K562 (cell line): ENCODE results near the gene NDUFS8. TPM values are rescaled to one million over a fixed set of nuclear protein-coding genes. Genes with fewer than 3 reads are reported as not detected.

Source experiments
- ATAC-seq: fragments of 200-7000 bp; cut with Tn5 transposase; 3 replicates; pipeline ENCODE4 v1.9.1; 2020; ENCODE audit warnings: moderate library complexity
- BruUV-seq: library from RNA; stranded (reverse); fragments of 400-500 nt; replicated peaks from 2 replicates; lab custom pipeline; 2021; lab: Mats Ljungman, UMichigan
- CTCF ChIA-PET: fragments of 300-600 bp; formaldehyde crosslinking; extraction: SDS; loops from one replicate; lab custom pipeline; 2021; ENCODE audit warnings: low intra/inter-chr PET ratio; lab: Yijun Ruan, JAX
- POLR2A ChIA-PET: fragments of 300-600, 350-650 bp; sonication (Branson Sonifier 250); formaldehyde crosslinking; extraction: SDS; loops from one replicate; lab custom pipeline; 2021; ENCODE audit warnings: antibody characterized with exemption, inconsistent platforms; lab: Yijun Ruan, JAX
- DNase-seq, 4 experiments: peaks; one replicate each; pipeline versions ENCODE4 v3.0.0 to v3.0.0-alpha.2; 2011 to 2018; ENCODE audit warnings: low spot score in 3 of 4, mixed read lengths in 3 of 4; ENCODE audit errors: extremely low read depth in 1 of 4
- FAIRE-seq: peaks from 2 replicates; lab custom pipeline; 2011; peaks lifted over from hg19 to GRCh38; lab: Jason Lieb, UNC
- H2AFZ ChIP-seq: 2 replicates; pipeline ENCODE4 v1.6.0; 2011; ENCODE audit warnings: low read depth, low read length, control low read depth, inconsistent platforms
- H3K27ac ChIP-seq: fragments of 200-600 bp; 3 replicates; pipeline ENCODE4 v1.8.0; 2011; ENCODE audit warnings: low read depth, mild to moderate bottlenecking, control low read depth, inconsistent platforms, low read length, moderate library complexity, mixed read lengths; ENCODE audit errors: extremely low read depth
- H3K27me3 ChIP-seq, 2 experiments: fragments of 300-600 bp in 1 of 2; 2 replicates in 1 of 2; 3 replicates in 1 of 2; pipeline versions ENCODE4 v1.6.0 to v1.8.0; 2011; ENCODE audit warnings: inconsistent platforms in 2 of 2, low read length in 2 of 2, mild to moderate bottlenecking in 1 of 2, mixed read lengths in 1 of 2, moderate library complexity in 1 of 2; ENCODE audit not compliant: control insufficient read depth in 2 of 2, insufficient read depth in 2 of 2
- H3K36me3 ChIP-seq: fragments of 300-600 bp; 3 replicates; pipeline ENCODE4 v1.8.0; 2011; ENCODE audit warnings: mild to moderate bottlenecking, low read length, inconsistent platforms; ENCODE audit not compliant: control insufficient read depth, insufficient read depth
- H3K4me1 ChIP-seq, 2 experiments: fragments of 200-600 bp in 1 of 2; replicated peaks in 1 of 2; 2 replicates in 1 of 2; 3 replicates in 1 of 2; pipeline versions ENCODE4 v1.5.1 to v1.8.0; 2011; ENCODE audit warnings: inconsistent platforms in 2 of 2, low read length in 2 of 2, mild to moderate bottlenecking in 1 of 2, mixed read lengths in 1 of 2, moderate library complexity in 1 of 2; ENCODE audit not compliant: control insufficient read depth in 2 of 2, insufficient read depth in 2 of 2
- H3K4me2 ChIP-seq: 2 replicates; pipeline ENCODE4 v1.6.1; 2011; ENCODE audit warnings: low read length, control low read depth, inconsistent platforms, mixed read lengths; ENCODE audit not compliant: insufficient read depth
- H3K4me3 ChIP-seq: fragments of 200-600 bp; sonication (generic), shearing (Covaris generic); 2 replicates; pipeline ENCODE4 v1.5.1; 2016; ENCODE audit warnings: control low read depth, inconsistent platforms
- H3K79me2 ChIP-seq: fragments of 200-600 bp; 3 replicates; pipeline ENCODE4 v1.8.0; 2011; ENCODE audit warnings: low read length, inconsistent platforms; ENCODE audit not compliant: control insufficient read depth, insufficient read depth
- H3K9ac ChIP-seq, 2 experiments: 2 replicates each; pipeline versions ENCODE4 v1.6.0 to v1.6.1; 2011; ENCODE audit warnings: low read depth in 2 of 2, low read length in 2 of 2, control low read depth in 1 of 2, inconsistent platforms in 1 of 2, mild to moderate bottlenecking in 1 of 2, mixed read lengths in 1 of 2; ENCODE audit not compliant: insufficient read depth in 1 of 2
- H3K9me1 ChIP-seq: one replicate; pipeline ENCODE4 v1.6.0; 2011; ENCODE audit warnings: inconsistent platforms, mild to moderate bottlenecking, low read length, moderate library complexity; ENCODE audit not compliant: control insufficient read depth, insufficient read depth
- H3K9me3 ChIP-seq: replicated peaks from 2 replicates; pipeline ENCODE4 v1.5.1; 2011; ENCODE audit warnings: low read depth, low read length, inconsistent platforms; ENCODE audit not compliant: control insufficient read depth, insufficient read depth
- H4K20me1 ChIP-seq: replicated peaks from 2 replicates; pipeline ENCODE4 v1.6.1; 2011; ENCODE audit warnings: low read length, inconsistent platforms, mixed read lengths; ENCODE audit not compliant: control insufficient read depth, insufficient read depth
- CCAR2 ChIP-seq: fragments of 200-400 bp; formaldehyde crosslinking; IDR thresholded peaks from 2 replicates; pipeline ENCODE4 v1.6.1; 2017; ENCODE audit warnings: mild to moderate bottlenecking, low read depth, low read length
- CHD4 ChIP-seq: fragments of 200-600 bp; sonication (generic); IDR thresholded peaks from 3 replicates; pipeline ENCODE4 v1.6.1; 2012; ENCODE audit warnings: low read depth, mild to moderate bottlenecking, mixed read lengths, low read length, inconsistent platforms; ENCODE audit not compliant: insufficient read depth, insufficient replicate concordance, poor library complexity, severe bottlenecking
- EGR1 ChIP-seq: fragments of 450-650 bp; conservative IDR thresholded peaks from 2 replicates; pipeline ENCODE4 v1.6.1; 2017; ENCODE audit warnings: mild to moderate bottlenecking
- KAT7 ChIP-seq: sonication (generic); formaldehyde crosslinking; IDR thresholded peaks from 2 replicates; pipeline ENCODE4 v1.8.0; 2022; ENCODE audit warnings: missing genetic modification reagents, mild to moderate bottlenecking, borderline replicate concordance
- ZNF77 ChIP-seq: fragments of 250-450 bp; sonication (Bioruptor Pico); IDR thresholded peaks from 2 replicates; pipeline ENCODE4 v1.5.0; 2020
- WGBS: fragments of 100-300 bp; shearing (Covaris generic); methylation state at CpG from one replicate; pipeline ENCODE4 v1.1.6; 2016; ENCODE audit warnings: low coverage, mixed read lengths; ENCODE audit not compliant: insufficient coverage; ENCODE audit errors: missing lambda C conversion rate; 5-methylcytosine and 5-hydroxymethylcytosine counted together
- in situ Hi-C: fragments of 300-500 bp; cut with MboI; formaldehyde crosslinking; loops from 4 replicates; pipeline ENCODE4 v1.15.0; 2018; ENCODE audit warnings: inconsistent platforms, mixed read lengths
- intact Hi-C: fragments of 100-400 bp; cut with micrococcal nuclease; formaldehyde crosslinking; loops from 2 replicates; pipeline ENCODE4 v1.14.2; 2022
- polyA plus RNA-seq, 8 experiments: library from polyadenylated mRNA; depleted of rRNA in 4 of 8; stranded (reverse) in 5 of 8; unstranded in 3 of 8; fragments of >200 nt; fragmentation: Nextera tagmentation in 2 of 8; fragmentation: Illumina TruSeq in 1 of 8; extraction: Ambion mirVana in 2 of 8; extraction: Trizol in 1 of 8; gene quantifications; 2 replicates each; pipeline versions ENCODE4 v1.2.1 to v1.2.3, GENCODE V29; 2011 to 2014; ENCODE audit warnings: inconsistent platforms in 1 of 8, missing spikeins in 1 of 8
- total RNA-seq, 7 experiments: library from RNA; depleted of rRNA in 6 of 7; stranded (reverse); fragments of >200 nt in 6 of 7; fragmentation: Illumina TruSeq in 2 of 7; extraction: Trizol in 2 of 7; gene quantifications; 2 replicates each; pipeline versions ENCODE4 v1.2.1 to v1.2.3, GENCODE V29; 2011 to 2021; ENCODE audit warnings: low replicate concordance in 1 of 7
- TF ChIP-seq, protein P1 (sequence below): fragments of 250-450 bp; sonication (Bioruptor Pico); IDR thresholded peaks from 2 replicates; pipeline ENCODE4 v1.4.0; 2020; ENCODE audit warnings: mild to moderate bottlenecking, moderate library complexity
- TF ChIP-seq, protein P2 (sequence below), 3 experiments: fragments of 200-800 bp in 1 of 3; sonication (Bioruptor generic) in 1 of 3; sonication (generic) in 1 of 3; formaldehyde crosslinking in 1 of 3; IDR thresholded peaks; 2 replicates each; pipeline versions ENCODE4 v1.6.1 to v1.8.0; 2016 to 2022; ENCODE audit warnings: mild to moderate bottlenecking in 2 of 3, missing compliant biosample characterization in 2 of 3, missing genetic modification characterization in 2 of 3, missing genetic modification reagents in 1 of 3
- TF ChIP-seq, protein P3 (sequence below): sonication (generic); IDR thresholded peaks from 2 replicates; pipeline ENCODE4 v1.6.1; 2016
- TF ChIP-seq, protein P4 (sequence below), 3 experiments: IDR thresholded peaks in 2 of 3; conservative IDR thresholded peaks in 1 of 3; 2 replicates each; pipeline ENCODE4 v1.5.1; 2011 to 2012; ENCODE audit warnings: low read length in 3 of 3, mild to moderate bottlenecking in 3 of 3, control low read depth in 2 of 3, improper control_type of control experiment in 1 of 3, inconsistent platforms in 1 of 3, low read depth in 1 of 3, mixed read lengths in 1 of 3, moderate library complexity in 1 of 3; ENCODE audit not compliant: insufficient read depth in 2 of 3

The NDUFS8 gene
- total and polyA plus RNA-seq, 9 of the 15 experiments (the other 6 are each of a cell fraction or from before 2014, with no cell fraction given), result 36.5 to 351 (median 101) TPM

DNA sequence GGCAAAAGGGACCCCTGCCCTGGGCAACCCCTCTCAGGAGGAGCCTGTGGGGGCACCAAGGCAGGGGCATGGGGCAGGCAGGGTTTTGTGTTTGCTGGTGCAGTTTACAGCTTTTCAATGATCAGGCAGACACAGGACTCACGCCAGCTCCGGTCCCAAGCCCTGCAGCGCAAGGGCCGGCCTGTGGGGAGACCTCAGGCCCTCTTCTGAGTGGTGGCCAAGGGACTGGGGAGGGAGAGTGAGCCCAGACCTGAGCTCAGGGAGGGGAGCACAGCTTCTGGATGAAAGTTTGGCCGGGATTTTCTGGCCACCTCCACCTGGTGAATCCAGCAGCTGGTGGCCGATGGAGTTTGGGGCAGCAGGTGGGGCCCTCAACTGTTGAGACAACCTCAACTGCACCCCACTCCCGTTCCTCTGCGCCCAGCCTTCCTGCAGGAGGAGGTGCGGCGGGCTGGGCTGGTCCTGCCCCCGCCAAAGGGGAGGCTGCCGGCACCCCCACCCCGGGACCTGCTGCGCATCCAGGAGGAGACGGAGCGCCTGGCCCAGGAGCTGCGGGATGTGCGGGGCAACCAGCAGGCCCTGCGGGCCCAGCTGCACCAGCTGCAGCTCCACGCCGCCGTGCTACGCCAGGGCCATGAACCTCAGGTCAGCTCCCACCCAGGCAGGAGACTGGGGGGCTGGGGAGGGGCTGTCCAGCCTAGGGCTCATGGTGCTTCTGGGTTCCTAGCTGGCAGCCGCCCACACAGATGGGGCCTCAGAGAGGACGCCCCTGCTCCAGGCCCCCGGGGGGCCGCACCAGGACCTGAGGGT is 11.9 kb downstream of the NDUFS8 start:
- Histone ChIP-seq H3K27ac (peak overlapping the region; percentile 90), H3K27me3 (no peaks in the 10 kb centered on the region), H3K4me3 (no peak overlapping the region), H3K9me3 (no peaks in the 10 kb centered on the region), H3K9ac (peak overlapping the region; percentile 69 to 90; a peak in 3 of 4 replicates), H3K9me1 (no peaks in the 10 kb centered on the region), H4K20me1 (peaks cover 4% of the 10 kb centered on the region; the same call in 1 of the 2 replicates), H3K36me3 (peaks cover 55% of the 10 kb centered on the region; the same call in 2 of the 3 replicates), H3K4me2 (peak overlapping the region; percentile 57), H3K4me1 (peaks cover 44 to 82% of the 10 kb centered on the region in 2 experiments), H3K79me2 (peaks cover 37% of the 10 kb centered on the region), H2AFZ (no peak overlapping the region)
- 68% methylated on average over 20 of the region's 27 CpGs for WGBS
- no TSS peak for BruUV-seq
- ATAC-seq (no peak), DNase-seq (peak in 1 of 4 experiments; percentile 47), FAIRE-seq (no peak)
- intact Hi-C loops (no loop called here), in situ Hi-C loops (no loop called here)
- POLR2A ChIA-PET, result interaction anchor here (0.8 to 4.9 kb wide), 6 partner anchors 10 to 45 kb away, joined by 3 to 55 read pairs (median 6); partner anchors contain the start of gene NDUFS8
- CTCF ChIA-PET, result no interaction called here
- no peak for TF ChIP-seq ZNF77
- peak; percentile 69 for TF ChIP-seq EGR1
- TF ChIP-seq, protein P1, sequence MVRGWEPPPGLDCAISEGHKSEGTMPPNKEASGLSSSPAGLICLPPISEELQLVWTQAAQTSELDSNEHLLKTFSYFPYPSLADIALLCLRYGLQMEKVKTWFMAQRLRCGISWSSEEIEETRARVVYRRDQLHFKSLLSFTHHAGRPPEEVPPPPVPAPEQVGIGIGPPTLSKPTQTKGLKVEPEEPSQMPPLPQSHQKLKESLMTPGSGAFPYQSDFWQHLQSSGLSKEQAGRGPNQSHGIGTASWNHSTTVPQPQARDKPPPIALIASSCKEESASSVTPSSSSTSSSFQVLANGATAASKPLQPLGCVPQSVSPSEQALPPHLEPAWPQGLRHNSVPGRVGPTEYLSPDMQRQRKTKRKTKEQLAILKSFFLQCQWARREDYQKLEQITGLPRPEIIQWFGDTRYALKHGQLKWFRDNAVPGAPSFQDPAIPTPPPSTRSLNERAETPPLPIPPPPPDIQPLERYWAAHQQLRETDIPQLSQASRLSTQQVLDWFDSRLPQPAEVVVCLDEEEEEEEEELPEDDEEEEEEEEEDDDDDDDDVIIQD (CRISPR knock-in tag), result no peak
- no peak for TF ChIP-seq CCAR2
- TF ChIP-seq, protein P2, sequence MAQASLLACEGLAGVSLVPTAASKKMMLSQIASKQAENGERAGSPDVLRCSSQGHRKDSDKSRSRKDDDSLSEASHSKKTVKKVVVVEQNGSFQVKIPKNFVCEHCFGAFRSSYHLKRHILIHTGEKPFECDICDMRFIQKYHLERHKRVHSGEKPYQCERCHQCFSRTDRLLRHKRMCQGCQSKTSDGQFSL (CRISPR knock-in tag; IDR thresholded peaks at IDR 0.05), result peak; percentile 52; the same call in 1 of the 2 replicates
- TF ChIP-seq, protein P2 (tag; IDR thresholded peaks at IDR 0.05), result no peak
- TF ChIP-seq, protein P3, sequence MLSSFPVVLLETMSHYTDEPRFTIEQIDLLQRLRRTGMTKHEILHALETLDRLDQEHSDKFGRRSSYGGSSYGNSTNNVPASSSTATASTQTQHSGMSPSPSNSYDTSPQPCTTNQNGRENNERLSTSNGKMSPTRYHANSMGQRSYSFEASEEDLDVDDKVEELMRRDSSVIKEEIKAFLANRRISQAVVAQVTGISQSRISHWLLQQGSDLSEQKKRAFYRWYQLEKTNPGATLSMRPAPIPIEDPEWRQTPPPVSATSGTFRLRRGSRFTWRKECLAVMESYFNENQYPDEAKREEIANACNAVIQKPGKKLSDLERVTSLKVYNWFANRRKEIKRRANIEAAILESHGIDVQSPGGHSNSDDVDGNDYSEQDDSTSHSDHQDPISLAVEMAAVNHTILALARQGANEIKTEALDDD, result no peak
- peak; percentile 78; the same call in 1 of the 2 replicates for TF ChIP-seq KAT7 (CRISPR knock-in tag)
- no peak for TF ChIP-seq CHD4
- TF ChIP-seq, protein P4, sequence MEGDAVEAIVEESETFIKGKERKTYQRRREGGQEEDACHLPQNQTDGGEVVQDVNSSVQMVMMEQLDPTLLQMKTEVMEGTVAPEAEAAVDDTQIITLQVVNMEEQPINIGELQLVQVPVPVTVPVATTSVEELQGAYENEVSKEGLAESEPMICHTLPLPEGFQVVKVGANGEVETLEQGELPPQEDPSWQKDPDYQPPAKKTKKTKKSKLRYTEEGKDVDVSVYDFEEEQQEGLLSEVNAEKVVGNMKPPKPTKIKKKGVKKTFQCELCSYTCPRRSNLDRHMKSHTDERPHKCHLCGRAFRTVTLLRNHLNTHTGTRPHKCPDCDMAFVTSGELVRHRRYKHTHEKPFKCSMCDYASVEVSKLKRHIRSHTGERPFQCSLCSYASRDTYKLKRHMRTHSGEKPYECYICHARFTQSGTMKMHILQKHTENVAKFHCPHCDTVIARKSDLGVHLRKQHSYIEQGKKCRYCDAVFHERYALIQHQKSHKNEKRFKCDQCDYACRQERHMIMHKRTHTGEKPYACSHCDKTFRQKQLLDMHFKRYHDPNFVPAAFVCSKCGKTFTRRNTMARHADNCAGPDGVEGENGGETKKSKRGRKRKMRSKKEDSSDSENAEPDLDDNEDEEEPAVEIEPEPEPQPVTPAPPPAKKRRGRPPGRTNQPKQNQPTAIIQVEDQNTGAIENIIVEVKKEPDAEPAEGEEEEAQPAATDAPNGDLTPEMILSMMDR (IDR thresholded peaks at IDR 0.05 in 2 of 3, conservative IDR thresholded peaks at IDR 0.05 in 1 of 3; ENCODE audit: insufficient read depth in 2 of 3, low read depth in 1 of 3, low read length in 3 of 3), result 0 out of 6 replicates have a peak, but pooled peaks of 1 of the 3 experiments have one; percentile 1
